H9 (cell line): ENCODE measurements around the gene CCDC40. TPM values are rescaled to one million over a fixed set of nuclear protein-coding genes. Genes with fewer than 3 reads are reported as not detected.

ENCODE experiments used
- DNase-seq: peaks from one replicate; pipeline ENCODE4 v3.0.0-alpha.2; 2017
- H2AFZ ChIP-seq: one replicate; pipeline ENCODE4 v1.6.1; 2013; ENCODE audit warnings: mild to moderate bottlenecking, low read length, control low read depth, moderate library complexity
- H2AK5ac ChIP-seq: 2 replicates; pipeline ENCODE4 v1.6.1; 2013; ENCODE audit warnings: low read length, control low read depth, mixed read lengths; ENCODE audit not compliant: insufficient read length
- H2BK120ac ChIP-seq: one replicate; pipeline ENCODE4 v1.6.1; 2013; ENCODE audit warnings: low read depth, mild to moderate bottlenecking, low read length, control low read depth, inconsistent platforms; ENCODE audit not compliant: poor library complexity, severe bottlenecking
- H2BK12ac ChIP-seq: 2 replicates; pipeline ENCODE4 v1.6.1; 2013; ENCODE audit warnings: low read length, control low read depth, mixed read lengths, low read depth; ENCODE audit not compliant: insufficient read length
- H2BK15ac ChIP-seq: 2 replicates; pipeline ENCODE4 v1.6.1; 2013; ENCODE audit warnings: low read depth, low read length, control low read depth
- H2BK20ac ChIP-seq: one replicate; pipeline ENCODE4 v1.6.1; 2013; ENCODE audit warnings: low read depth, mild to moderate bottlenecking, low read length, control low read depth, inconsistent platforms; ENCODE audit not compliant: poor library complexity, severe bottlenecking
- H2BK5ac ChIP-seq: 2 replicates; pipeline ENCODE4 v1.6.1; 2013; ENCODE audit warnings: low read length, control low read depth, mixed read lengths; ENCODE audit not compliant: insufficient read length
- H3K14ac ChIP-seq: 2 replicates; pipeline ENCODE4 v1.6.1; 2013; ENCODE audit warnings: low read length, control low read depth; ENCODE audit not compliant: insufficient read depth
- H3K18ac ChIP-seq: 2 replicates; pipeline ENCODE4 v1.6.1; 2013; ENCODE audit warnings: low read depth, mild to moderate bottlenecking, mixed read lengths, low read length, control low read depth; ENCODE audit not compliant: insufficient read length
- H3K23ac ChIP-seq: 2 replicates; pipeline ENCODE4 v1.6.1; 2013; ENCODE audit warnings: low read length, control low read depth, mixed read lengths, low read depth; ENCODE audit not compliant: insufficient read length
- H3K23me2 ChIP-seq: 2 replicates; pipeline ENCODE4 v1.6.1; 2013; ENCODE audit warnings: low read depth, mild to moderate bottlenecking, mixed read lengths, low read length, control low read depth; ENCODE audit not compliant: insufficient read length, poor library complexity, severe bottlenecking
- H3K27ac ChIP-seq: 2 replicates; pipeline ENCODE4 v1.5.1; 2013; ENCODE audit warnings: low read length, control low read depth, mixed read lengths, low read depth; ENCODE audit not compliant: insufficient read length
- H3K27me3 ChIP-seq: 2 replicates; pipeline ENCODE4 v1.6.1; 2013; ENCODE audit warnings: low read length, control low read depth, inconsistent platforms; ENCODE audit not compliant: insufficient read depth
- H3K4ac ChIP-seq: 2 replicates; pipeline ENCODE4 v1.6.1; 2013; ENCODE audit warnings: low read depth, mild to moderate bottlenecking, control low read depth, inconsistent platforms, low read length, moderate library complexity
- H3K4me1 ChIP-seq: 2 replicates; pipeline ENCODE4 v1.6.1; 2013; ENCODE audit warnings: low read length, control low read depth, inconsistent platforms; ENCODE audit not compliant: insufficient read depth
- H3K4me2 ChIP-seq: 2 replicates; pipeline ENCODE4 v1.6.1; 2013; ENCODE audit warnings: low read length, control low read depth, mixed read lengths; ENCODE audit not compliant: insufficient read length, insufficient read depth
- H3K56ac ChIP-seq: 2 replicates; pipeline ENCODE4 v1.6.1; 2013; ENCODE audit warnings: low read depth, mild to moderate bottlenecking, mixed read lengths, low read length, control low read depth; ENCODE audit not compliant: insufficient read length
- H3K79me1 ChIP-seq: 2 replicates; pipeline ENCODE4 v1.6.1; 2013; ENCODE audit warnings: low read depth, mild to moderate bottlenecking, moderate library complexity, low read length, control low read depth, inconsistent platforms; ENCODE audit not compliant: insufficient read depth, poor library complexity, severe bottlenecking
- H3K79me2 ChIP-seq: 2 replicates; pipeline ENCODE4 v1.6.1; 2013; ENCODE audit warnings: low read length, control low read depth, inconsistent platforms; ENCODE audit not compliant: insufficient read depth
- H3K9ac ChIP-seq: 2 replicates; pipeline ENCODE4 v1.6.1; 2013; ENCODE audit warnings: low read length, control low read depth, mixed read lengths; ENCODE audit not compliant: insufficient read length; ENCODE audit errors: extremely low read depth
- H3K9me3 ChIP-seq: one replicate; pipeline ENCODE4 v1.6.1; 2013; ENCODE audit warnings: low read depth, low read length, inconsistent platforms; ENCODE audit not compliant: control insufficient read depth
- H3T11ph ChIP-seq: one replicate; pipeline ENCODE4 v1.6.1; 2013; ENCODE audit warnings: mild to moderate bottlenecking, low read length, control low read depth, inconsistent platforms
- H4K20me1 ChIP-seq: one replicate; pipeline ENCODE4 v1.6.1; 2013; ENCODE audit not compliant: control insufficient read depth, insufficient read length, insufficient read depth
- H4K5ac ChIP-seq: 2 replicates; pipeline ENCODE4 v1.6.1; 2013; ENCODE audit warnings: low read depth, mild to moderate bottlenecking, mixed read lengths, low read length, control low read depth; ENCODE audit not compliant: insufficient read length
- H4K8ac ChIP-seq: replicated peaks from 2 replicates; pipeline ENCODE4 v1.6.1; 2013; ENCODE audit warnings: low read length, control low read depth, mixed read lengths, low read depth; ENCODE audit not compliant: insufficient read length
- H4K91ac ChIP-seq: 2 replicates; pipeline ENCODE4 v1.6.1; 2013; ENCODE audit warnings: low read depth, mild to moderate bottlenecking, moderate library complexity, mixed read lengths, low read length, control low read depth; ENCODE audit not compliant: insufficient read length
- H3K27ac Mint-ChIP-seq, 3 experiments: 2 replicates in 2 of 3; 3 replicates in 1 of 3; pipeline ENCODE4 v1.8.0; 2020 to 2021; ENCODE audit warnings: mixed read lengths in 3 of 3, mild to moderate bottlenecking in 1 of 3, moderate library complexity in 1 of 3
- H3K27me3 Mint-ChIP-seq: 2 replicates; pipeline ENCODE4 v1.8.0; 2021; ENCODE audit warnings: low read depth, mild to moderate bottlenecking, moderate library complexity, mixed read lengths
- H3K36me3 Mint-ChIP-seq, 3 experiments: 2 replicates in 2 of 3; 3 replicates in 1 of 3; pipeline ENCODE4 v1.8.0; 2020 to 2021; ENCODE audit warnings: low read depth in 3 of 3, mixed read lengths in 3 of 3; ENCODE audit not compliant: insufficient read depth in 1 of 3
- H3K4me1 Mint-ChIP-seq, 2 experiments: 2 replicates each; pipeline ENCODE4 v1.8.0; 2020; ENCODE audit warnings: mixed read lengths in 2 of 2
- H3K4me3 Mint-ChIP-seq, 2 experiments: 2 replicates in 1 of 2; 3 replicates in 1 of 2; pipeline ENCODE4 v1.8.0; 2020 to 2021; ENCODE audit warnings: mild to moderate bottlenecking in 2 of 2, mixed read lengths in 2 of 2, moderate library complexity in 1 of 2
- H3K9me3 Mint-ChIP-seq, 2 experiments: 2 replicates in 1 of 2; 3 replicates in 1 of 2; pipeline ENCODE4 v1.8.0; 2020; ENCODE audit warnings: mild to moderate bottlenecking in 2 of 2, mixed read lengths in 2 of 2, moderate library complexity in 1 of 2
- WGBS: extraction: QIAGEN DNeasy Blood & Tissue Kit; methylation state at CpG from one replicate; pipeline ENCODE4 v1.1.7; 2013; ENCODE audit warnings: missing lambda C conversion rate, low lambda C conversion rate, mixed read lengths; ENCODE audit not compliant: insufficient read length; ENCODE audit errors: extremely low coverage; 5-methylcytosine and 5-hydroxymethylcytosine counted together
- total RNA-seq: library from RNA; stranded (reverse); gene quantifications from 2 replicates; pipeline ENCODE4 v1.2.1, GENCODE V29; 2021
- TF ChIP-seq, protein P1 (sequence below): fragments of 200-600 bp; sonication (generic); conservative IDR thresholded peaks from 3 replicates; pipeline ENCODE4 v1.8.0; 2021; ENCODE audit warnings: antibody characterized with exemption, mild to moderate bottlenecking

Gene CCDC40
- total RNA-seq, 1 experiment from 2014 or later: 8.9 TPM

GRCh38 chr17:80064696-80065095, 28.3 kb downstream of the CCDC40 start:
- H3K36me3 Mint-ChIP-seq: peaks cover 0 to 2% (median 0%) of the 10 kb centered on the region in 3 experiments; a peak in 1 of 7 replicates
- WGBS: no CpG with 5 or more reads among the region's 8 CpGs

More at GRCh38 chr17:80064696-80065095, 28.3 kb downstream of the CCDC40 start:
- no peak overlapping the region for H2BK20ac ChIP-seq
- H4K5ac ChIP-seq: no peak overlapping the region
- no peak overlapping the region for H3K23ac ChIP-seq
- no peak overlapping the region for H3T11ph ChIP-seq
- no peak overlapping the region for H2BK15ac ChIP-seq
- no peak overlapping the region for H3K4me2 ChIP-seq
- H3K27ac ChIP-seq: no peak overlapping the region
- no peak overlapping the region for H4K91ac ChIP-seq
- TF ChIP-seq, protein P1, sequence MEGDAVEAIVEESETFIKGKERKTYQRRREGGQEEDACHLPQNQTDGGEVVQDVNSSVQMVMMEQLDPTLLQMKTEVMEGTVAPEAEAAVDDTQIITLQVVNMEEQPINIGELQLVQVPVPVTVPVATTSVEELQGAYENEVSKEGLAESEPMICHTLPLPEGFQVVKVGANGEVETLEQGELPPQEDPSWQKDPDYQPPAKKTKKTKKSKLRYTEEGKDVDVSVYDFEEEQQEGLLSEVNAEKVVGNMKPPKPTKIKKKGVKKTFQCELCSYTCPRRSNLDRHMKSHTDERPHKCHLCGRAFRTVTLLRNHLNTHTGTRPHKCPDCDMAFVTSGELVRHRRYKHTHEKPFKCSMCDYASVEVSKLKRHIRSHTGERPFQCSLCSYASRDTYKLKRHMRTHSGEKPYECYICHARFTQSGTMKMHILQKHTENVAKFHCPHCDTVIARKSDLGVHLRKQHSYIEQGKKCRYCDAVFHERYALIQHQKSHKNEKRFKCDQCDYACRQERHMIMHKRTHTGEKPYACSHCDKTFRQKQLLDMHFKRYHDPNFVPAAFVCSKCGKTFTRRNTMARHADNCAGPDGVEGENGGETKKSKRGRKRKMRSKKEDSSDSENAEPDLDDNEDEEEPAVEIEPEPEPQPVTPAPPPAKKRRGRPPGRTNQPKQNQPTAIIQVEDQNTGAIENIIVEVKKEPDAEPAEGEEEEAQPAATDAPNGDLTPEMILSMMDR: no peak
- H3K56ac ChIP-seq: no peak overlapping the region
- no peaks in the 10 kb centered on the region for H3K27me3 ChIP-seq
- no peak overlapping the region for H2BK5ac ChIP-seq
- H3K9ac ChIP-seq: no peak overlapping the region
- Mint-ChIP-seq H3K27ac (no peak overlapping the region), H3K27me3 (no peaks in the 10 kb centered on the region), H3K9me3 (no peaks in the 10 kb centered on the region), H3K4me1 (peaks cover 19 to 29% of the 10 kb centered on the region in 2 experiments), H3K4me3 (no peak overlapping the region)
- no peak overlapping the region for H4K8ac ChIP-seq
- H3K18ac ChIP-seq: no peak overlapping the region
- no peak overlapping the region for H2AK5ac ChIP-seq
- DNase-seq: no peak
- no peak overlapping the region for H2BK12ac ChIP-seq
- no peak overlapping the region for H2BK120ac ChIP-seq
- H3K79me2 ChIP-seq: no peaks in the 10 kb centered on the region
- no peak overlapping the region for H3K4ac ChIP-seq
- H3K23me2 ChIP-seq: no peaks in the 10 kb centered on the region
- no peaks in the 10 kb centered on the region for H3K9me3 ChIP-seq
- H3K79me1 ChIP-seq: no peaks in the 10 kb centered on the region
- H4K20me1 ChIP-seq: no peaks in the 10 kb centered on the region
- no peak overlapping the region for H3K14ac ChIP-seq
- no peak overlapping the region for H2AFZ ChIP-seq
- H3K4me1 ChIP-seq: no peaks in the 10 kb centered on the region; the same call in 1 of the 2 replicates
